HL-60/S4 treated with phorbol 12-myristate 13-acetate at 8.2 ng/mL for 4 days and 3 days (cell line): ENCODE measurements around the gene TREH.
"Not testable (repeated sequence)": the region's sequence is repeated elsewhere in the genome, so short reads cannot be mapped to it uniquely, and the experiment has no call there.

Experiments used
- in situ Hi-C: fragments of 300-500 bp; cut with MboI; formaldehyde crosslinking; loops from 2 replicates; pipeline ENCODE4 v1.15.0; 2022; ENCODE audit warnings: low sequenced_read_pairs

The TREH gene

GRCh38 chr11:118699506-118700220 lies 20.2 kb upstream of the TREH start:
- in situ Hi-C loops: no loop called here

- in situ Hi-C loops: no loop called here
Observed at GRCh38 chr11:118697346-118697745, 17.9 kb upstream of the TREH start.

GRCh38 chr11:118696673-118697226 lies 17.3 kb upstream of the TREH start:
- in situ Hi-C loops: no loop called here

- in situ Hi-C loops: no loop called here
Observed at GRCh38 chr11:118694771-118695170, 15.3 kb upstream of the TREH start.

DNA sequence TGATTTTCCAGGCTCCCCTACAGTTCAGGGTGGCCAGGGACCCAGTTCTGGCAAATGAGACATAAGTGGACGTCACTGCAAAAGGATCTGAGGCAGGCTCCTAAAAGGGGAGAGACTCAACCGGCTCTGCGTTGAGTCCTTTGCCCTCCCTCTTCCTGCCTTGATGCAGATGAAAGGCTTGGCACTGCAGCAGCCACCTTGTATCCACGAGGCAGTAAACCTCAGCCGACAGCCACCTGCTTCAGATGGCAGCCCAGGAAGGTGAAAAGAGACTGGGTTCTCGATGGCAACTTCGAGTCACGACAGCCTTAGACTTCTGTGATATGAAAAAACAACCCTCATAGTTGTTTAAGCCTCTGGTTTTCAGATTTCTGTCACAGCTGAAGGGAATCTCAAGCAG lies 14.7 kb upstream of the TREH start:
- in situ Hi-C loops: no loop called here

DNA sequence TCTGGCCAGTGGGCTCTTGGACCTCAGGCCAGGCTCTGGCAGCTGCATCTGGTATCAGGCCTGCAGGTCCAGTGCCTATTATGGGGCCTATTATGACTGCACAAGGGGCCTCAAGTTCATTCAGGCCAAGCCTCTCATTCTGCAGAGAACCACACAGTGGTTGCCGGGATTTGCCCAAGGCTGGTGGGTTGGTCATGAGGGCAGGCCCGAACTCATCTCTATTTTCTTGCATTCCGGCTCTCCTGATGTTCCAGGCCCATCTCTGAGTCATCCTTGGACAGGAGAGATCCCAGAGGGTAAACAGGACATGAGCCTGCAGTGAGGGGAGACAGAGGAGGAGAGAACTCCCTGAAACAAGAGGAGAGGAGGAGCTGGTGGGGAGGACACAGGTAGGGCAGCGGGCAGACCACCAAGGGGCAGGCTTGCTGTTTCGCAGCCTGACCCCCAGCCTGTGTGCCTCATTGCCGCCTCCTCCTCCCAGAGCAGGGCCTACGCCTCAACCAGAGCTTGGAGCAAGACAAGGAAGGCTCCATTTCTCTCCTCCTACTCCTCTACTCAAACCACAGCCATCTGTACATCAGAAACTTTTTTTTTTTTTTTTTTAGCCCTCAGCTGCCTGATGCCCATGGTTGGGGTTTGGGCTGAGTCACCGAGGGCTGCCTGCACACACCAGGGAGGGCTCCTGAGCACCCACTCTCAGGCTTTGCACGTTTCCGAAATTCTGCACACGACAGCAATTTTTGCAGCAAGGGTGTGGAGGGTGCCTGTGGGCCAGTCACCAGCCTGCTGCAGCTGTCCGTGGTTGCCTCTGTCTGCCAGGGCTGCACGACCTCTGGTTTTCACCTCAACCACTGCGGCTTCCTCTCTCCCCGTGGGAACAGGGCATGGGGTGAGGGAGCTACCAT lies 12.7 kb upstream of the TREH start:
- in situ Hi-C loops: no loop called here

DNA sequence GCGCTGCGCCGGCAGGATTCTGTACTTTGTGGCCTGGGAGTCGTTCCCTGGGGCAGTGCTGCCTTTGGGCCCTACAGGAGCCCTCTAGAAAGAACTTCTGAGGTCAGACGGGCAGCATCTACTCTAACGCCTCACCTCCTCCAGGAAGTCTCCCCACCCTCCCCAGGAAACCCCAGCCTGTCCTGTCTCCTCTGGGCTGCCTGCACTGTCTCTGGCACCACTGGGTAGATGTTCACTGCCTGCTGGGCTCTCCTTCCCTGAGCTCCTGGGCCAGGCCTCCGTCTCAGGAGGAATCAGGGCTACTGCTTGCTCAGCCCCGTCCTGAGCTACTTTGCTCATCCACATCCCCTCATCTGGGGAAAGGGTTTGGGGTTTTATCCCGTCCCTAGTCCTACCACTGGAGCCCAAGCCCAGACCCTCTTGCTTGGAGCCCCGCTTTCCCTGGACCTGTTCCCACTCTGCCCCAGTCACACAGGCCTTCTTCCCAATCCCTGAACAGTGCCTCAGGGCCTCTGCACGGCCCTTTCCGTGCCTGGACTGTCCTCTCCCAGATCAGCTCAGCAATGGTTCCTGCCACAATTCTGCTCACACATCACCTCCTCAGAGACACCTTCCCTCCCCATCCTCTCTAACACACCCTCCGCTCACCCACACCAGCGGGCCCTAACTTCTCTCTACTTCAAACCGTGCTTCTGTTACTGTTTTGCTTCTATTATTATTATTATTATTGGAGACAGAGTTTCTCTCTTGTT lies 11.3 kb upstream of the TREH start:
- in situ Hi-C loops: no loop called here

- in situ Hi-C loops: no loop called here
Observed at GRCh38 chr11:118689852-118690552, 10.6 kb upstream of the TREH start.

DNA sequence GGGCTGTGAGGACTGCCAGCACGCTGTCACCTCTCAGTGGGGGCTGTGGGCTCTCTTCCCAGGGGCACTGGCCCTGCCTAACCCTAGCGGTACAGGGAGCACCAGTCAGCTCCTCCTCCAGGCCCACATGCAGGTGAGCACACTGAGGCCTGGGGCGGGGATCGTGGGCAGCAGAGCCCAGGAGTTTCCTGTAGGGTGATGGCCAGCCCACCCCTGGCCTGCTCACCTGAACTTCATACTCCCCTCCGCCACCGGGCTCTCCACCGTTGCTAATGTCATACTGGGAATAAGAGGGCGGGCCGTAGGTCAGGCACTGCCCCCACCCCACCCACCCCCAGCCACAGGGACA lies 10.0 kb upstream of the TREH start:
- in situ Hi-C loops: no loop called here

DNA sequence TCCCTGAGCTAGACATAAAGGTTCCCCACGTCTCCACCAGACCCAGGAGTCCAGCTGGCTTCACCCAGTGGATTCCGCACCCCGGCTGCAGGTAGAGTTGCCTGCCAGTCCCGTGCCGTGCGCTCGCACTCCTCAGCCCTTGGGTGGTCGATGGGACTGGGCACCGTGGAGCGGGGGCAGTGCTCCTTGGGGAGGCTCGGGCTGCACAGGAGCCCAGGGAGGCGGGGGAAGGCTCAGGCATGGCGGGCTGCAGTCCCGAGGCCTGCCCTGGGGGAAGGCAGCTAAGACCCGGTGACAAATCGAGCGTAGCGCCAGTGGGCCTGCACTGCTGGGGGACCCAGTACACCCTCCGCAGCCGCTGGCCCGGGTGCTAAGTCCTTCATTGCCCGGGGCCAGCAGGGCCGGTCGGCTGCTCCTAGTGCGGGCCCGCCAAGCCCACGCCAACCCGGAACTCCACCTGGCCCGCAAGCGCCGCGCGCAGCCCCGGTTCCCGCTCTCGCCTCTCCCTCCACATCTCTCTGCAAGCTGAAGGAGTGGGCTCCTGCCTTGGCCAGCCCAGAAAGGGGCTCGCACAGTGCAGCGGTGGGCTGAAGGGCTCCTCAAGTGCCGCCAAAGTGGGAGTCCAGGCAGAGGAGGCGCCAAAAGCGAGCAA lies 9.5 kb upstream of the TREH start:
- in situ Hi-C loops: no loop called here

- in situ Hi-C loops: not testable (repeated sequence)
Observed at GRCh38 chr11:118688339-118688738, 8.9 kb upstream of the TREH start.

DNA sequence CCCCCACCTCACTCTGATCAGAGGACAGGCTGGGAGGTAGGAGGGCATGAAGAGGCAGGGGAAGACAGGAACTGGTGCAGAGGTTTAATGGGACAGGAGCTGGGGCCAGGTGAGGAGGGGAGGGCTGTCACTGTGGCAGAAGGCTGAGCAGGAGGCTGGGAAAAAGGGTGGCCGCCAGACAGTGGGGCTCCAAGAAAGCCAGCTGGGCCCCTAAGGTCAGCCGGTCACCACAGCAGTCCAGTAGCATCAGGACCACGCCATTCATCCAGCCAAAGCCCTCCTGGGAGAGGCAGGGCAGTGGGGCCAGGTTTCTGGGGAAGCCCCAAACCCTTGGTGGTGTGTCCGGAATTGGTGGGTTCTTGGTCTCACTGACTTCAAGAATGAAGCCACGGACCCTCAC lies 8.5 kb upstream of the TREH start:
- in situ Hi-C loops: no loop called here

DNA sequence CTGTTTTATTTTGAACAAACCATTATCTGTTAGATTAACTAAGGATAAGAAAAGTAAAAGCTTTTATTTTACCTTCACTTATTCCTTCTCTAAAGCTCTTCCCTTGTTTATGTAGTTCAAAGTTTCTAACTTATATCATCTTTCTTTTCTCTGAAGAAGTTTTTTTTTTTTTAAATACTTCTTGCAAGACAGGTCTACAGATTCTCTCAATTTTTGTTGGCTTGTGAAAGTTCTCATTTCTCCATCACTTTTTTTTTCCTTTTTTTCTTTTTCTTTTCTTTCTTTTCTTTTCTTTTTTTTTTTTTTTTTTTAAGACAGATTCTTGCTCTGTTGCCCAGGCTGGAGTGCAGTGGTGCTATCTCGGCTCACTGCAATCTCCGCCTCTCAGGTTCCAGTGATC lies 4.7 kb upstream of the TREH start:
- in situ Hi-C loops: no loop called here

DNA sequence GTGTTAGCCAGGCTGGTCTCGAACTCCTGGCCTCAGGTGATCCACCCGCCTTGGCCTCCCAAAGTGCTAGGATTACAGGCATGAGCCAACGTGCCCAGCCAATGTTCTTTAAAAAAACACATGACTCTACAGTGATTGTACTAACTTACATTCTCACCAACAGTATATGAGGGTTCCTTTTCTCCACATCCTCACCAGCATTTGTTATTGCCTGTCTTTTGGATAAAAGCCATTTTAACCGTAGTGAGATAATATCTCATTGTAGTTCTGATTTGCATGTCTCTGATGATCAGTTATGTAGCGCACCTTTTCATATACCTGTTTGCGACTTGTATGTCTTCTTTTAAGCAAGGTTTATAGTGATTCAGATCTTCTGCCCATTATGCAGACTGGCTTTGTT lies 3.5 kb upstream of the TREH start:
- in situ Hi-C loops: not testable (repeated sequence)

- in situ Hi-C loops: no loop called here
Observed at GRCh38 chr11:118682372-118682771, 2.9 kb upstream of the TREH start.

DNA sequence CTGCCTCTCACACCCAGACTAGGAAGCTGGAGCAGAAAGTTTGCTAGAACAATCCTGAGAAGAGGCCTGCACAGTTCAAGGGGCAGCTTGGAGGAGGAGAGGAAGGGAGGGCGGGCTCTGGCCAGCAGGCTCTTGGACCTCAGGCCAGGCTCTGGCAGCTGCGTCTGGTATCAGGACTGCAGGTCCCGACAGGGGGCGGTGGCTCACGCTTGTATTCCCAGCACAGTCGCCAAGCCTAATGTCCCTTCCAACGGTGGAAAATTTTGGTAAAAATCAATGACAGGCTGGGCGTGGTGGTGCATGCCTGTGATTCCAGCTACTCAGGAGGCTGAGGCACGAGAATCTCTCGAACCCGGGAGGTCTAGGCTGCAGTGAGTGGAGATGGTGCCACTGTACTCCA lies 542 bp downstream of the TREH start:
- in situ Hi-C loops: not testable (repeated sequence)

- in situ Hi-C loops: no loop called here
Observed at GRCh38 chr11:118677977-118678376, 1.5 kb downstream of the TREH start.

DNA sequence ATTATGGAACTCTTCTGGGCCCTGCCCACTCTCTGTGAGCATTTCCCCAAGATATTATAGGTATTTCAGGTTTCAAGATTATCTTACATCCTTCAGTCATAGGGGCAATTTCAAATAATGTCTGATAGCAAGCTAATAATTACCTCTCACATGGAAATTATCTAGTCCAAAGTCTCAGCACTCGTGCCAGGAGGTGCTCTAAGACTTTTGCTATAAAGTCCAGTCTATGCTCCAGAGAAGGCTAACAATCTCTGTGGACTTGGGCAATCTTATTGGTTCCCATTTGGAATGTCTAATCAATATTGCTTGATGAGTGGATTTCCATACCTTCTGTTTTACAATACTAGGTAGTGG lies 5.4 kb downstream of the TREH start:
- in situ Hi-C loops: no loop called here

DNA sequence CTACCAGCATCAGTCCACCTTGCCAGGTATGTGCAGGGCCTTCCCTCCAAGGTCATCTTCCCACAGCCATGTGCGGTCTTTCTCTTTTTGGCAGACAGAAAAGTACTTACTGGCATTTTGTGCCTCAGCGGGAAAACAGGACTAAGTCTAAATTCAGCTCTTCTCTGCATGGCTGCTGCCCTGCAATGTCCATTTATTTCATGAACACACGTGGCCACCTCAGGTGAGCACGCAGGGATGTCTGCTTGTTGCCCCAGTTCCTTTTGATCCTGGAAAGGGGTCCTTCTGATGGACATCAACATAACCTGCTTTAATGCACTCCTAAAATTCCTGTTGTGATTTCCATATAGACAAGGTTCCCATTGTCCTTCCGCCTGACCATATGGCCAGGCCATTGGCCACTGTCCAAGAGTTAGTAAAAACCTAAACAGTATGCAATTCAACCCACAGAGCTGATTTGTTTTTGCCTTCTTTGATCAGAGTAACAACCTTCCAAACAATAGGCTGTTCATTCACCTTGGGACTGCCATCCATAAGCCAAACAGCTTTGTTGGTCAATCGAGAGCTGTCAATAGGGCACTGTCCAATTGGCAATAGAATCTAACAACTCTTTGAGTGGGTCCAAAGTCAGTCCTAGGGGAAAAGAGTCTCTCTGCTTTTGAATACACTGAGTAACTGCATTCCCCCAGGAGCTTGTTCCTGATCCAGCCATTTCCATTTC lies 5.9 kb downstream of the TREH start:
- in situ Hi-C loops: no loop called here

DNA sequence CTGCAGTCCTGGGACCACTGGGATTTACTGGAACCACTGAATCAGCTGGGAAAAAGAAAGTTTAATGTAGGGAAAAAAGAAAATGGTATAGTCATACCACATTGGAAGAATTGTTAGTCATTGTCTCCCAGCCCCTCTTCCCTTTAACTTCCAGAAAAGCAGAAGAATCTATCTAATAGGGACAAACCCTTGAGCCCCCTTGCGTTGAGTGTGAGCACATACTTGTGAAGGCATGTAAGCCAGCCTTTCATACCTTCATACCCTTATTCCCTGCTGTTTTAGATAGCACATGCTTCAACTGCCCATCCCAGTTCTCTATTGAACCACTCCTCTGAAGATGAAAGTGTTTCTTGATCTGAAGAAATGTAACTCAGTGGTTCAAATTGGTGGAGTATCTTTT lies 6.6 kb downstream of the TREH start:
- in situ Hi-C loops: no loop called here
